GM12865 (cell line): Measurements from ENCODE around the gene TBCD.

Experiments
- DNase-seq: peaks from one replicate; pipeline ENCODE4 v3.0.0; 2010; ENCODE audit warnings: low read depth
- H3K4me3 ChIP-seq: 2 replicates; pipeline ENCODE4 v1.5.1; 2011; ENCODE audit warnings: mild to moderate bottlenecking, low read depth, low read length, control low read depth
- TF ChIP-seq, protein P1 (sequence below): IDR thresholded peaks from 2 replicates; pipeline ENCODE4 v1.5.1; 2011; ENCODE audit warnings: low read length, control low read depth, low read depth, inconsistent platforms; ENCODE audit not compliant: insufficient read depth; ENCODE audit errors: missing control alignments

TBCD gene

DNA sequence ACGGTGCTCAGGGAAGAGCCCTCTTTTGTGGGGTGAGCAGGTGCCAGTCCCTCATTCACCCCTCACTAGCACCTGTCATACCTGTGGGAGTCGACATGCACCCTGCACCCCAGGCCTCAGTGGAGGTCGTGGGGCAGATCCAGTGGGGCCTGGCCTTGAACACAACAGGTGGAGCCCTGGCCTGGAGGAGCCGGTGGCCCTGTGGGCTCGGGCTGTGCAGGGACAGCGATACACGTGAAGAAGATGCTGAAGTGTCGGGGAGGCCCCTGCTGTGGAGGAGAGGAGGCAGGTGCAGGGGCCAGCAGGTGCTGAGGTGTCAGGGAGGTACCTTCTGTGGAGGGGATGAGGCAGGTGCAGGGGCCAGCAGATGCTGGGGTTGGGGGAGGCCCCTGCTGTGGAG lies 56.1 kb downstream of the TBCD start:
- TF ChIP-seq, protein P1, sequence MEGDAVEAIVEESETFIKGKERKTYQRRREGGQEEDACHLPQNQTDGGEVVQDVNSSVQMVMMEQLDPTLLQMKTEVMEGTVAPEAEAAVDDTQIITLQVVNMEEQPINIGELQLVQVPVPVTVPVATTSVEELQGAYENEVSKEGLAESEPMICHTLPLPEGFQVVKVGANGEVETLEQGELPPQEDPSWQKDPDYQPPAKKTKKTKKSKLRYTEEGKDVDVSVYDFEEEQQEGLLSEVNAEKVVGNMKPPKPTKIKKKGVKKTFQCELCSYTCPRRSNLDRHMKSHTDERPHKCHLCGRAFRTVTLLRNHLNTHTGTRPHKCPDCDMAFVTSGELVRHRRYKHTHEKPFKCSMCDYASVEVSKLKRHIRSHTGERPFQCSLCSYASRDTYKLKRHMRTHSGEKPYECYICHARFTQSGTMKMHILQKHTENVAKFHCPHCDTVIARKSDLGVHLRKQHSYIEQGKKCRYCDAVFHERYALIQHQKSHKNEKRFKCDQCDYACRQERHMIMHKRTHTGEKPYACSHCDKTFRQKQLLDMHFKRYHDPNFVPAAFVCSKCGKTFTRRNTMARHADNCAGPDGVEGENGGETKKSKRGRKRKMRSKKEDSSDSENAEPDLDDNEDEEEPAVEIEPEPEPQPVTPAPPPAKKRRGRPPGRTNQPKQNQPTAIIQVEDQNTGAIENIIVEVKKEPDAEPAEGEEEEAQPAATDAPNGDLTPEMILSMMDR, result no peak
- no peak overlapping the region for H3K4me3 ChIP-seq
- DNase-seq, result no peak

DNA sequence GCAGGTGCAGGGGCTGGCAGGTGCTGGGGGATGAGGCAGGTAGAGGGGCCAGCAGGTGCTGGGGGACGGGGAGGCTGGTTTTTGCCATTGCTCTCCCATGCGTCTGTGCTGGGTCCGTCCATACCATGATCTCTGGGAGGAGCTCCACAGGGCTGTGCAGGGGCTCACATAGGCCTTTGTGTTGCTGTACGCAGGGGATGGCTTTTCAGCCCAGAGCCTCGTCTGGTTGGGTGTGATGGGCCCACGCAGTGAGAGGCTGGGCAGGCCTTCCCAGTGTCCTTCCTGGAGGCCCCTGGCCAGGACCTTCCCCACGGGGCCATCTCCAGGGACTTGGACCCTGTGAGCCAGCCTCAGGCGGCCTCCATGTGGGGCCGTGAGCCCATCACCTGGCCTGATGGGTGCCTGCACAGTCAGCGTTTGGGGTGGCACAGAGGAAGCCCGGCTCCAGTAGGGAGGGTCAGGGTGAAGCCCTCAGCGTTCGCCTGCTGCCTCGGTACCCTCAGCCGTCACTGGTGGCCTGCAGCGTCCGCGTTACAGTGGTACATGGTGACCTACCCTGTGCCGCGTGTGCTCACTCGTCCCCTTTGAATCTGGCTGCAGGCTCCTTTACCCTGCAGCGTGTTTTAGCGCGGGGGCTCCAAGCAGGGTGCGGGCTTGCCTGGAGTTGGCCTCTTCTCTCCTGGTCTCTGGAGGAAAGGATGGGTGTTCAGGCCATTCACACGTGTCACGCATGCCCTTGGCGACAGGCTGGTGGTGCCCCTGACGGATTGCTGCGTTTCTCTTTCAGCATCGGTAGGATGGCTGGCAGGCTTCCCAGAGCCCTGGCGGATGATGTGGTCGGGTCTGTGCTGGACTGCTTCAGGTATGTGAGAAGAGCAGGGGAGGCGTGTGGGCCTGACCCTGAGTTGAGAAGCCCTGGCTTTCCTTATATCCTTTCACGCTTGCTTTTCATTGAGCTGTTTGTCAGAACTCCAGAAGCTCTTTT lies 57.3 kb downstream of the TBCD start:
- DNase-seq, result no peak
- TF ChIP-seq, protein P1, result no peak
- no peak overlapping the region for H3K4me3 ChIP-seq

DNA sequence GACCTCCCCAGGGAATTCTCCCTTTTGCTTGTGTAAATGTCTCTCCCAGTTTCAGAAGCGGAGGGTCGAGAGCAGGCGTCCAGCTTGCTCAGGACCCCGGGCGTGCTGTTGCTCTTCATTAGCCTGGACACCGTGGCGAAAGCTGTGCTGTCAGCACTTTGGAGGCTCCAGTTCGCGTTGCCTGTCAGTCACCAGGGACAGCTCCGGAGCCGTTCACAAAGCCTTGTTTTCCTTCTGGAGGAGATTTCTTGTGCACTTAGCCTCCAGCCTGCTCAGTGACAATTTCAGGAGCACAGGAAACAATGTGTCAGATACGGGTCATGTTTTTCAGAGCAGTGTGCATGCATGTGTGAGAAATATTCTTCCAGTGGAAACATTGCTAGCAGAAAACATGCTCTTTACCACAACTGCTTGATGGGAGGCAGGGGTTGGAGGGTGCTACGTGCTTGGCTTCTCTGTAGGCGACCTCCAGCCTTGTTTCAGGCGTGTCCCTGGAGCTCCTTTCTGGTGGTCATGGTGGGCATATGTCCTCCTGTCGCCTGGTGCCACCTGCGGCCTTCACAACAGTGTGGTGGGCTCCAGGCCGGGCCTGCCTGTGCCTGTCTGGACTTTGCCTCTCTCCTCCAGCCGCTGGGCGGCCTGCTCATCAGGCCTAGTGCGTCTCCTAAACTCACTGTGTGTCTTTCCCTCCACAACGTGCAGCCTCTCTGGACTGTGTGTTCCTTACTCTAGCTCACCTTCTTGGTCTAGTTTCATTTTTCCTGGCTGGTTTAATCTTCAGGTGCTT lies 59.0 kb downstream of the TBCD start:
- no peak for DNase-seq
- H3K4me3 ChIP-seq, result no peak overlapping the region
- TF ChIP-seq, protein P1, result no peak

DNA sequence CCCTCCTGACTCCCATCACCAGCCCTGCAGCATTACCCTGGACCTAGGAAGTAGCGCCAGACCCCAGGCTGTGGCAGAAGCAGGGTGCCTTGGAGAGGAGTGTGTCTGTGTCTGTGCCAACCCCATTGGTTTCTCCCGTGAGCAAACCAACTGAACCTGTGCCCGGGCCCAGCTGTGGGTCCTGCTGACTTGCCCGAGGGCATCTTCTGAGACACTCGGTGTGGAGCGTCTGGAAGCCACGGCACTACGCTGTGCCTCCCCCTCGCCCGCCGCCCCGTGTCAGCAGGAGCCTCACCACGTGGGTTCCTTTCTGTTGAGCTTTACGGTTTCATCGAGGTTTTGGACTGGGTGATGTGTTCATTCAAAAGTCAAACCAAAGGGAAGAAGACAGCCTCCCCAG lies 60.2 kb downstream of the TBCD start:
- TF ChIP-seq, protein P1, result no peak
- DNase-seq, result no peak
- H3K4me3 ChIP-seq, result no peak overlapping the region

DNA sequence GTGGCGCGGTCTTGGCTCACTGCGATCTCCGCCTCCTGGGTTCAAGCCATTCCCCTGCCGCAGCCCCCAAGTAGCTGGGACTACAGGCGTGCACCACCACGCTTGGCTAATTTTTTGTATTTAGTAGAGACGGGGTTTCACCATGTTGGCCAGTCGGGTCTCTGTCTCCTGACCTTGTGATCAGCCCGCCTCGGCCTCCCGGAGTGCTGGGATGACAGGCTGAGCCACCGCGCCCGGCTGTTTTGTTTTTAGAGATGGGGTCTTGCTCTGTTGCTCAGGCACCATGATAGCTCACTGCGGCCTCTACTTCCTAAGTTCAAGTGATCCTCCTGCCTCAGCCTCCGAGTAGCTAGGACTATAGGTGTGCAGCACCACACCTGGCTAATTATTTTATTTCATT lies 60.7 kb downstream of the TBCD start:
- no peak for DNase-seq
- no peak overlapping the region for H3K4me3 ChIP-seq
- TF ChIP-seq, protein P1, result no peak

DNA sequence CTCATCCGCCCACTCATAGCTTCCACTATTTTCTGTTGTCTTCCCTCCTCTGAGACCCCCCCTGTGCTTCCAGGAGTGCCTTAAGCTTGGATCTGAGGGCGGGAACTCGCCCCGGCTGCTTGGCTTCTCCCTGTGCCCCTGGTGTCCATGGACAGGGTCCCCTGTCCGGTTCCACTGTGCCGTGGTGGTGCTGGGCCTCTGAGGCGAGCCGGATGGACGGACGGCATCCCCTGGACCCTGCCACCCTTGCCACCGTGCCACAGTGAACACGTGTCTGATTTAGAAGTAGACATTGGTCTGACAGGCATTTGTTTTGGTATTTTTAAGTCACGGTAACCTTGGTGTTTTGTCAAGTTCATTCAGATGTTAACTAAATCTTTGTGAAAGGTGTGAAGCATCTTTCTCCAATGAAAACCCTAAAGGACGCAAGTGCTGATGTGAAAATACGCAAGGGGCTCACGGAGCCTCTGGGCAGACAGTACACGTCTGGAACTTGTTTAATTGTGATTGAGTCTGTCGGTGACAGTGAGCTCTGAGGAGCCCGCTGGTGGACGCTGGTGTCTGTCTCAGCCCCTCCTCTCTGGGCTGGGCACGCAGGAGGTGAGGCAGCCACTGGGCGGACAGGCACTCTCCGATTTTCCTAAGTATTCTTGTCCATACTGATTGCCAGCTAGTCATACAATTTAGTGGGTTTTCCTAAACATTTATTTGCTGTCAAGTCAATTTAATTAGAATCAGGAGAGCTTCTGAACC lies 61.6 kb downstream of the TBCD start:
- no peak overlapping the region for H3K4me3 ChIP-seq
- DNase-seq, result no peak
- TF ChIP-seq, protein P1, result no peak
